ENCODE results near the gene CPNE1.

CPNE1 gene

DNA sequence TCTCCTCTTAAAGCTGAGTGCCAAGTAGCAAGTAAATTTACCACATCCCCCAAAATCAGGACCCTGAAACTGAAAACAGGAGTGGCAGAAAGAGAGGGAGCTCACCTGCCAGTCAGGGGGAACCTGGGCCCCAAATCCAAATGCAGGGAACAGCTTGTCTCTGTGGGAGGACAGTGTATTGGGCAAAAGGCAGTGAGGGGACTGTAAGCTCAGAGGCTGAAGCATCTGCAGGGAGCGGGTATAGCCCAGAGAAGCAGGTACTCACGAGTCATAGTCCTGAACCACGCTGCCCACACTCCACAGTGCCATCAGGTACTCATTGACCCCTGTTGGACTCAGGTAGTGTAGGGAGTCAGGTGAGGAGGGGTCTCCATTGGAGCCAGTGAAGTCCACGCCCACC lies 34.1 kb downstream of the CPNE1 start:
- Histone ChIP-seq H3K4me3 (ENCODE audit: low read length) (no peak overlapping the region), H3K27me3 (ENCODE audit: low read depth, low read length) (no peaks in the 10 kb centered on the region), H3K4me1 (ENCODE audit: low read length) (no peaks in the 10 kb centered on the region), H2AFZ (ENCODE audit: low read depth, low read length) (no peak overlapping the region), H3K4me2 (ENCODE audit: low read length) (no peak overlapping the region), H3K27ac (ENCODE audit: low read length) (no peak overlapping the region), H3K9ac (ENCODE audit: low read length) (no peak overlapping the region), H3K79me2 (ENCODE audit: low read length) (peaks cover 22% of the 10 kb centered on the region), H3K36me3 (replicated peaks; ENCODE audit: low read depth, low read length) (peaks cover 56% of the 10 kb centered on the region), H3K9me3 (ENCODE audit: insufficient read depth, low read length) (no peaks in the 10 kb centered on the region), H4K20me1 (ENCODE audit: insufficient read depth, low read length) (peaks cover 19% of the 10 kb centered on the region)
- TF ChIP-seq, protein P1, sequence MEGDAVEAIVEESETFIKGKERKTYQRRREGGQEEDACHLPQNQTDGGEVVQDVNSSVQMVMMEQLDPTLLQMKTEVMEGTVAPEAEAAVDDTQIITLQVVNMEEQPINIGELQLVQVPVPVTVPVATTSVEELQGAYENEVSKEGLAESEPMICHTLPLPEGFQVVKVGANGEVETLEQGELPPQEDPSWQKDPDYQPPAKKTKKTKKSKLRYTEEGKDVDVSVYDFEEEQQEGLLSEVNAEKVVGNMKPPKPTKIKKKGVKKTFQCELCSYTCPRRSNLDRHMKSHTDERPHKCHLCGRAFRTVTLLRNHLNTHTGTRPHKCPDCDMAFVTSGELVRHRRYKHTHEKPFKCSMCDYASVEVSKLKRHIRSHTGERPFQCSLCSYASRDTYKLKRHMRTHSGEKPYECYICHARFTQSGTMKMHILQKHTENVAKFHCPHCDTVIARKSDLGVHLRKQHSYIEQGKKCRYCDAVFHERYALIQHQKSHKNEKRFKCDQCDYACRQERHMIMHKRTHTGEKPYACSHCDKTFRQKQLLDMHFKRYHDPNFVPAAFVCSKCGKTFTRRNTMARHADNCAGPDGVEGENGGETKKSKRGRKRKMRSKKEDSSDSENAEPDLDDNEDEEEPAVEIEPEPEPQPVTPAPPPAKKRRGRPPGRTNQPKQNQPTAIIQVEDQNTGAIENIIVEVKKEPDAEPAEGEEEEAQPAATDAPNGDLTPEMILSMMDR (IDR thresholded peaks at IDR 0.05; ENCODE audit: low read depth, low read length), result no peak
- TF ChIP-seq EZH2phosphoT487 (IDR thresholded peaks at IDR 0.05; ENCODE audit: low read depth), result no peak

DNA sequence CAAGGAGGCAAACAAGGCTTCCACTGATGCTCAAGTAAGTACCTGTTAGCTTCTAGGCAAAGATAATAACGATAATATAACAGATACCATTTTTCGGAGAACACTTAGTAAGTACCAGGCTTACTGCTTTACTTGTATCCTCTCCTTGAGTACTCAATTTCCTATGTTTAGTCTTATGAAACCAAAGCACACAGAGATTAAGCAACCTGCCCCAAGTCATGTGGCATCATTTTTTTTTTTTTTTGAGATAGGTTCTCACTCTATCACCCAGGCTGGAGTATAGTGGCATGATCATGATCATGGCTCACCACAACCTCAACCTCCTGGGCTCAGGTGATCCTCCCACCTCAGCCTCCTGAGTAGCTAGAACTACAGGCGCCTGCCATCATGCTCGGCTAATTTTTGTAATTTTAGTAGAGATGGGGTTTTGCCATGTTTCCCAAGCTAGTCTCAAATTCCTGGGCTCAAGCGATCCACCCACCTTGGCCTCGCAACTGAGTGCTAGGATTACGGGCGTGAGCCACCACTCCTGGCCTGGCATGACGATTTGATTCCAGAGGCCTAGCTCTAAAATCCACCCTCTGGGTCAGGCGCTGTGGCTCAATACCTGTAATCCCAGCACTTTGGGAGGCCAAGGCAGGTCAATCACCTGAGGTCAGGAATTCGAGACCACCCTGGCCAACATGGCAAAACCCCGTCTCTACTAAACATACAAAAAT lies 35.1 kb downstream of the CPNE1 start:
- Histone ChIP-seq H3K27ac (ENCODE audit: low read length) (no peak overlapping the region), H3K9me3 (ENCODE audit: insufficient read depth, low read length) (no peaks in the 10 kb centered on the region), H3K4me3 (ENCODE audit: low read length) (no peak overlapping the region), H3K4me2 (ENCODE audit: low read length) (no peak overlapping the region), H3K9ac (ENCODE audit: low read length) (no peak overlapping the region), H4K20me1 (ENCODE audit: insufficient read depth, low read length) (peaks cover 16% of the 10 kb centered on the region), H3K79me2 (ENCODE audit: low read length) (peaks cover 15% of the 10 kb centered on the region), H2AFZ (ENCODE audit: low read depth, low read length) (no peak overlapping the region), H3K4me1 (ENCODE audit: low read length) (no peaks in the 10 kb centered on the region), H3K36me3 (replicated peaks; ENCODE audit: low read depth, low read length) (peaks cover 59% of the 10 kb centered on the region), H3K27me3 (ENCODE audit: low read depth, low read length) (no peaks in the 10 kb centered on the region)
- TF ChIP-seq, protein P1 (IDR thresholded peaks at IDR 0.05; ENCODE audit: low read depth, low read length), result no peak
- TF ChIP-seq EZH2phosphoT487 (IDR thresholded peaks at IDR 0.05; ENCODE audit: low read depth), result no peak

DNA sequence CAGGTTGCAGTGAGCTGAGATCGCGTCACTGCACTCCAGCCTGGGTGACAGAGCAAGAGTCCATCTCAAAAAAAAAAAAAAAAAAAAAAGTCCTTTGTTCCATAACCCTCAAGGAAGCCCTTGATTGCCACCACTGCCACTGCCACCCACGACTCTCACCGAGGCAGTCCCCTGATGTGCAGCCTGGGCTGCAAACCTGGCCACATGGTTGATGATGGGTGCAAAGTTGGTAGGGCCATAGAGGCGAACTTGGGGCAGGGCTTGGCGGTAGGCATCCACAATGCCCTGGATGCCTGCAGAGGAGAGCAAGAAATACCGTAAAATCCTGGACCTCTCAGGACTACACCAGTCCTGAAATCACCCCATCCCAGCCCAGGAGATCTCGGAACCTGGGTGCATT lies 37.6 kb downstream of the CPNE1 start:
- Histone ChIP-seq H4K20me1 (ENCODE audit: insufficient read depth, low read length) (peaks cover 3% of the 10 kb centered on the region; the same call in 1 of the 2 replicates), H3K4me3 (ENCODE audit: low read length) (no peak overlapping the region), H2AFZ (ENCODE audit: low read depth, low read length) (no peak overlapping the region), H3K27ac (ENCODE audit: low read length) (no peak overlapping the region), H3K9ac (ENCODE audit: low read length) (no peak overlapping the region), H3K27me3 (ENCODE audit: low read depth, low read length) (no peaks in the 10 kb centered on the region), H3K4me2 (ENCODE audit: low read length) (no peak overlapping the region), H3K9me3 (ENCODE audit: insufficient read depth, low read length) (no peaks in the 10 kb centered on the region), H3K4me1 (ENCODE audit: low read length) (no peaks in the 10 kb centered on the region), H3K79me2 (ENCODE audit: low read length) (no peaks in the 10 kb centered on the region), H3K36me3 (replicated peaks; ENCODE audit: low read depth, low read length) (peaks cover 55% of the 10 kb centered on the region)
- no peak for TF ChIP-seq EZH2phosphoT487 (IDR thresholded peaks at IDR 0.05; ENCODE audit: low read depth)
- TF ChIP-seq, protein P1 (IDR thresholded peaks at IDR 0.05; ENCODE audit: low read depth, low read length), result no peak

DNA sequence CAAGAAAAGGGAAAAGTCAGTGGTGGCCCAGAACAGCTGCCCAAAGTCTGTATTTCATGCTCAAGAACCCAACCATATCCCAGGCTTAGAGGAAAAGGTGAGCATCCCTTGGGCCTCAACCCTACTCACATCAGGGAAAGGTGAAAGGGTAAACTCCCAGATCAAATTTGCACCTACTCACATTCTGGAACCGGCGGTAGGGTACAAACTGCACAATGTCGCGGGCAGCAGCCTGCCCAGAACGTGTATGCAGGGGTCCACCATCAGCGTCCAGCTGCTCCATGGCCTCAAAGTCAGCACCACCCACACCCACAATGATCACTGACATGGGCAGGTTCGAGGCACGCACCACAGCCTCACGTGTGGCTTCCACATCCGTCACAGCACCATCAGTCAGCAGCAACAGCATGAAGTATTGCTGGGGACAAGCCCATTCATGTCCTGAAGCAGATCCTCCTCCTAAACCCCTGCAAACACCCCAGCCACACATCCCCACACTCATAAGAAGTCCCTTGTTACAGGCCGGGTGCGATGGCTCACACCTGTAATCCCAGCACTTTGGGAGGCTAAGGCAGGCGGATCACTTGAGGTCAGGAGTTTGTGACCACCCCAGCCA lies 38.2 kb downstream of the CPNE1 start:
- Histone ChIP-seq H3K9ac (ENCODE audit: low read length) (no peak overlapping the region), H3K36me3 (replicated peaks; ENCODE audit: low read depth, low read length) (peaks cover 52% of the 10 kb centered on the region), H4K20me1 (ENCODE audit: insufficient read depth, low read length) (no peaks in the 10 kb centered on the region; the same call in 1 of the 2 replicates), H3K4me3 (ENCODE audit: low read length) (no peak overlapping the region), H3K27me3 (ENCODE audit: low read depth, low read length) (no peaks in the 10 kb centered on the region), H3K79me2 (ENCODE audit: low read length) (no peaks in the 10 kb centered on the region), H3K4me2 (ENCODE audit: low read length) (no peak overlapping the region), H3K27ac (ENCODE audit: low read length) (no peak overlapping the region), H2AFZ (ENCODE audit: low read depth, low read length) (no peak overlapping the region), H3K9me3 (ENCODE audit: insufficient read depth, low read length) (no peaks in the 10 kb centered on the region), H3K4me1 (ENCODE audit: low read length) (no peaks in the 10 kb centered on the region)
- no peak for TF ChIP-seq EZH2phosphoT487 (IDR thresholded peaks at IDR 0.05; ENCODE audit: low read depth)
- TF ChIP-seq, protein P1 (IDR thresholded peaks at IDR 0.05; ENCODE audit: low read depth, low read length), result no peak
